HCT116 (cell line): ENCODE measurements around the gene HPRT1.

ENCODE experiments used
- ATF3 ChIP-seq: IDR thresholded peaks from 2 replicates; pipeline ENCODE4 v1.6.1; 2012
- EZH2 ChIP-seq: fragments of 200-600 bp; sonication (generic); IDR thresholded peaks from 2 replicates; pipeline ENCODE4 v1.6.1; 2017; ENCODE audit warnings: antibody characterized with exemption, mixed run types
- JUND ChIP-seq: IDR thresholded peaks from 2 replicates; pipeline ENCODE4 v1.6.1; 2012
- MAX ChIP-seq: IDR thresholded peaks from 2 replicates; pipeline ENCODE4 v1.6.1; 2012
- POLR2A ChIP-seq: IDR thresholded peaks from 2 replicates; pipeline ENCODE4 v1.7.0; 2011; ENCODE audit warnings: borderline replicate concordance; ENCODE audit not compliant: insufficient read depth, insufficient read length; ENCODE audit errors: extremely low read depth
- POLR2AphosphoS5 ChIP-seq: IDR thresholded peaks from 2 replicates; pipeline ENCODE4 v1.6.1; 2011; ENCODE audit warnings: mild to moderate bottlenecking, low read depth, low read length, moderate library complexity
- REST ChIP-seq: IDR thresholded peaks from 2 replicates; pipeline ENCODE4 v1.6.1; 2012; ENCODE audit warnings: low read depth
- ZBTB33 ChIP-seq: IDR thresholded peaks from 2 replicates; pipeline ENCODE4 v1.6.1; 2011; ENCODE audit warnings: mild to moderate bottlenecking, low read length, moderate library complexity; ENCODE audit not compliant: insufficient replicate concordance; ENCODE audit errors: extremely low read depth
- ZNF274 ChIP-seq: fragments of 200-500 bp; sonication (Bioruptor generic); IDR thresholded peaks from 2 replicates; pipeline ENCODE4 v1.6.1; 2014; ENCODE audit warnings: mild to moderate bottlenecking, low read depth, low read length, inconsistent platforms
- TF ChIP-seq, protein P1 (sequence below), 3 experiments: fragments of 200-600 bp in 1 of 3; sonication (generic) in 1 of 3; IDR thresholded peaks in 2 of 3; conservative IDR thresholded peaks in 1 of 3; 2 replicates each; pipeline ENCODE4 v1.5.1; 2012 to 2017; ENCODE audit warnings: low read depth in 2 of 3, low read length in 2 of 3, antibody characterized with exemption in 1 of 3, borderline replicate concordance in 1 of 3, control low read depth in 1 of 3, mild to moderate bottlenecking in 1 of 3, mixed read lengths in 1 of 3, mixed run types in 1 of 3, moderate library complexity in 1 of 3; ENCODE audit not compliant: insufficient read depth in 1 of 3

- TF ChIP-seq, protein P1, sequence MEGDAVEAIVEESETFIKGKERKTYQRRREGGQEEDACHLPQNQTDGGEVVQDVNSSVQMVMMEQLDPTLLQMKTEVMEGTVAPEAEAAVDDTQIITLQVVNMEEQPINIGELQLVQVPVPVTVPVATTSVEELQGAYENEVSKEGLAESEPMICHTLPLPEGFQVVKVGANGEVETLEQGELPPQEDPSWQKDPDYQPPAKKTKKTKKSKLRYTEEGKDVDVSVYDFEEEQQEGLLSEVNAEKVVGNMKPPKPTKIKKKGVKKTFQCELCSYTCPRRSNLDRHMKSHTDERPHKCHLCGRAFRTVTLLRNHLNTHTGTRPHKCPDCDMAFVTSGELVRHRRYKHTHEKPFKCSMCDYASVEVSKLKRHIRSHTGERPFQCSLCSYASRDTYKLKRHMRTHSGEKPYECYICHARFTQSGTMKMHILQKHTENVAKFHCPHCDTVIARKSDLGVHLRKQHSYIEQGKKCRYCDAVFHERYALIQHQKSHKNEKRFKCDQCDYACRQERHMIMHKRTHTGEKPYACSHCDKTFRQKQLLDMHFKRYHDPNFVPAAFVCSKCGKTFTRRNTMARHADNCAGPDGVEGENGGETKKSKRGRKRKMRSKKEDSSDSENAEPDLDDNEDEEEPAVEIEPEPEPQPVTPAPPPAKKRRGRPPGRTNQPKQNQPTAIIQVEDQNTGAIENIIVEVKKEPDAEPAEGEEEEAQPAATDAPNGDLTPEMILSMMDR (IDR thresholded peaks at IDR 0.05 in 2 of 3, conservative IDR thresholded peaks at IDR 0.05 in 1 of 3; ENCODE audit: borderline replicate concordance in 1 of 3, insufficient read depth in 1 of 3, low read depth in 2 of 3, low read length in 2 of 3), result no peak
- TF ChIP-seq ZBTB33 (no peak), POLR2AphosphoS5 (no peak), REST (no peak), POLR2A (no peak), JUND (no peak), EZH2 (no peak), MAX (no peak), ATF3 (no peak), ZNF274 (no peak)
These were observed 83.3 kb downstream of the HPRT1 start for GRCh38 chrX:134543288-134543687.
